KMS-11 (cell line): Measurements from ENCODE around the gene NDUFB3.
A peak's percentile ranks its signal among the peaks of the same experiment; 100 is the strongest.

ENCODE experiments used
- H2AFZ ChIP-seq: fragments of 200-600 bp; sonication (generic); 2 replicates; pipeline ENCODE4 v1.6.1; 2016; ENCODE audit warnings: antibody characterized with exemption, mixed run types, low read depth
- H3K27ac ChIP-seq: fragments of 200-600 bp; sonication (generic); 2 replicates; pipeline ENCODE4 v1.6.1; 2016; ENCODE audit warnings: mild to moderate bottlenecking, mixed run types
- H3K27me3 ChIP-seq: fragments of 200-600 bp; sonication (generic); 2 replicates; pipeline ENCODE4 v1.6.1; 2017; ENCODE audit warnings: mild to moderate bottlenecking, low read depth, mixed run types, moderate library complexity; ENCODE audit not compliant: insufficient read depth
- H3K36me3 ChIP-seq: fragments of 200-600 bp; sonication (generic); 2 replicates; pipeline ENCODE4 v1.6.1; 2017; ENCODE audit warnings: mild to moderate bottlenecking, mixed run types; ENCODE audit not compliant: insufficient read depth
- H3K4me1 ChIP-seq: fragments of 200-600 bp; sonication (generic); 2 replicates; pipeline ENCODE4 v1.6.1; 2016; ENCODE audit warnings: mild to moderate bottlenecking, low read depth, mixed run types; ENCODE audit not compliant: poor library complexity, severe bottlenecking
- H3K4me2 ChIP-seq: fragments of 200-600 bp; sonication (generic); 2 replicates; pipeline ENCODE4 v1.7.0; 2016; ENCODE audit warnings: mild to moderate bottlenecking, mixed run types
- H3K4me3 ChIP-seq: fragments of 200-600 bp; sonication (generic); IDR thresholded peaks from 2 replicates; pipeline ENCODE4 v1.6.1; 2017; ENCODE audit warnings: low read depth, low read length, mixed read lengths; ENCODE audit not compliant: insufficient read depth
- H3K79me2 ChIP-seq: fragments of 200-600 bp; sonication (generic); 2 replicates; pipeline ENCODE4 v1.6.1; 2016; ENCODE audit warnings: low read depth, mixed run types; ENCODE audit not compliant: insufficient read depth
- H3K9ac ChIP-seq: fragments of 200-600 bp; sonication (generic); 2 replicates; pipeline ENCODE4 v1.6.1; 2016; ENCODE audit warnings: mild to moderate bottlenecking, mixed run types
- H4K20me1 ChIP-seq: fragments of 200-600 bp; sonication (generic); 2 replicates; pipeline ENCODE4 v1.6.1; 2016; ENCODE audit warnings: mild to moderate bottlenecking, mixed run types; ENCODE audit not compliant: insufficient read depth
- TF ChIP-seq, protein P1 (sequence below): fragments of 200-600 bp; sonication (generic); conservative IDR thresholded peaks from 2 replicates; pipeline ENCODE4 v1.6.1; 2017; ENCODE audit warnings: low read depth, mild to moderate bottlenecking, antibody characterized with exemption, low read length, moderate library complexity, mixed read lengths

NDUFB3 gene

DNA sequence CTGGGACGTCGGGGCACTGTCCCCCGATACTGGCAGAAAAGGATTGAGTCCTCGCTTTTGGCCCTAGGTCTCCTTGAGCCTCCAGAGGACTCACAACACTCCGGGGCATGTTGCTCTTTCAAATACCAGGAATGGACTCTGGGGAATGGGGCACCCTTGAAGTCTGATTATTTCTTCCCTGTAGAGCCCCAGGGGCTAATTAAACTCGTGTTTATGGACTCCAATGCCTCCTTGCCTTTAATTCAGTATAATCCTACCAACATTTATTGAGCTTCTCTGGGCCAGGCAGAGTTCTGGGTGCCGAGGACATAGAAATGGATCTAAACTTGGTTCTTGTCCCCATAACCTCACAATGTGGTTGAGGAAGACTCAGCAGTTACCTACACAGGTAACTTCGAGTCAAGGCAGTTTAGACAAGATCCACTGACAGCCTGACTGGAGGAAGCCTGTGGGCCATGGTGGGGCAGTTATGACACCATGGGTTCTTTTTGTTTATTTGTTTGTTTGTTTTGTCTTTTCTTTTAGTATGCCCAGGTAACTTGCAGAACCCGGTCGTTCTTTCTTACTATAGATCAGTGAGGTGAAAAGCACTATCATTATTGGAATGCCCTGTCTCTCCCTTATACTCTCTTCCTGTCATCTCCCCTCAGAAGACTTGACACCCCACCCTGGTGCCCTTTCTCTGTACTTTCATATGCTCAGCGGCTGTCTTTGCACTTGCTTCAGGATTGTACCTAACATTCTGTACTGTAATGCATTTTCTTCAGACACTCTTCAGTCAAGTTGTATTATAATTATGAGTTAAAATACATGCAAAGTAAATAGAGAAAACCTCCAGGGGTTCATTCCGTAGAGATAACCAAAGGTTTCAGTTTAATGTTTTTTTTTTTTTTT is 47.4 kb downstream of the NDUFB3 start:
- Histone ChIP-seq H3K27ac (peak overlapping the region; percentile 98), H3K4me2 (peak overlapping the region; percentile 98), H3K79me2 (peaks cover 78% of the 10 kb centered on the region), H3K27me3 (no peaks in the 10 kb centered on the region), H4K20me1 (no peaks in the 10 kb centered on the region), H3K36me3 (no peaks in the 10 kb centered on the region), H3K9ac (peak overlapping the region; percentile 86), H2AFZ (no peak overlapping the region), H3K4me3 (peak overlapping the region; percentile 83), H3K4me1 (peaks cover 59% of the 10 kb centered on the region)
- TF ChIP-seq, protein P1, sequence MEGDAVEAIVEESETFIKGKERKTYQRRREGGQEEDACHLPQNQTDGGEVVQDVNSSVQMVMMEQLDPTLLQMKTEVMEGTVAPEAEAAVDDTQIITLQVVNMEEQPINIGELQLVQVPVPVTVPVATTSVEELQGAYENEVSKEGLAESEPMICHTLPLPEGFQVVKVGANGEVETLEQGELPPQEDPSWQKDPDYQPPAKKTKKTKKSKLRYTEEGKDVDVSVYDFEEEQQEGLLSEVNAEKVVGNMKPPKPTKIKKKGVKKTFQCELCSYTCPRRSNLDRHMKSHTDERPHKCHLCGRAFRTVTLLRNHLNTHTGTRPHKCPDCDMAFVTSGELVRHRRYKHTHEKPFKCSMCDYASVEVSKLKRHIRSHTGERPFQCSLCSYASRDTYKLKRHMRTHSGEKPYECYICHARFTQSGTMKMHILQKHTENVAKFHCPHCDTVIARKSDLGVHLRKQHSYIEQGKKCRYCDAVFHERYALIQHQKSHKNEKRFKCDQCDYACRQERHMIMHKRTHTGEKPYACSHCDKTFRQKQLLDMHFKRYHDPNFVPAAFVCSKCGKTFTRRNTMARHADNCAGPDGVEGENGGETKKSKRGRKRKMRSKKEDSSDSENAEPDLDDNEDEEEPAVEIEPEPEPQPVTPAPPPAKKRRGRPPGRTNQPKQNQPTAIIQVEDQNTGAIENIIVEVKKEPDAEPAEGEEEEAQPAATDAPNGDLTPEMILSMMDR: no peak

DNA sequence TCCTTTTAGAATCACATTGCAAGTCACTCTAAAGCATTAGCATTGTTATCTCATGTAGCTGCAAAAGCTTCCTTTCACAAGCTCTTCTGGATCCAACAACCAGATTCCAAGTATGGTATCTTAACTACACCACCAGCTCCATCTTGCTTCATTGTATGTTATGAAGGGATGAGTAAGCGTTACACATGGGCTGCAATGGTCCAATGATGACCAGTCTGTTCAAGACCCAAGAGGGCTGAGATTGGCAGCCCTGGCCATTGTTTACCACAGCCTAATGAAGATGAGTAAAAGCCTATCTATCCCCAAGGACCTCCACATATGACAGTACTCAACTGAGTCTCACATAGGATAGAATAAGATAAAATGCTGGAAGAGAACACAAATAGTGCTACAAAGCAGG is 50.5 kb downstream of the NDUFB3 start:
- Histone ChIP-seq H4K20me1 (no peaks in the 10 kb centered on the region), H3K27me3 (no peaks in the 10 kb centered on the region), H3K27ac (peak overlapping the region; percentile 98), H3K4me1 (peaks cover 67% of the 10 kb centered on the region), H3K79me2 (peaks cover 88% of the 10 kb centered on the region), H3K36me3 (no peaks in the 10 kb centered on the region), H2AFZ (no peak overlapping the region), H3K9ac (peak overlapping the region; percentile 86), H3K4me3 (no peak overlapping the region), H3K4me2 (peak overlapping the region; percentile 98)
- TF ChIP-seq, protein P1: no peak

DNA sequence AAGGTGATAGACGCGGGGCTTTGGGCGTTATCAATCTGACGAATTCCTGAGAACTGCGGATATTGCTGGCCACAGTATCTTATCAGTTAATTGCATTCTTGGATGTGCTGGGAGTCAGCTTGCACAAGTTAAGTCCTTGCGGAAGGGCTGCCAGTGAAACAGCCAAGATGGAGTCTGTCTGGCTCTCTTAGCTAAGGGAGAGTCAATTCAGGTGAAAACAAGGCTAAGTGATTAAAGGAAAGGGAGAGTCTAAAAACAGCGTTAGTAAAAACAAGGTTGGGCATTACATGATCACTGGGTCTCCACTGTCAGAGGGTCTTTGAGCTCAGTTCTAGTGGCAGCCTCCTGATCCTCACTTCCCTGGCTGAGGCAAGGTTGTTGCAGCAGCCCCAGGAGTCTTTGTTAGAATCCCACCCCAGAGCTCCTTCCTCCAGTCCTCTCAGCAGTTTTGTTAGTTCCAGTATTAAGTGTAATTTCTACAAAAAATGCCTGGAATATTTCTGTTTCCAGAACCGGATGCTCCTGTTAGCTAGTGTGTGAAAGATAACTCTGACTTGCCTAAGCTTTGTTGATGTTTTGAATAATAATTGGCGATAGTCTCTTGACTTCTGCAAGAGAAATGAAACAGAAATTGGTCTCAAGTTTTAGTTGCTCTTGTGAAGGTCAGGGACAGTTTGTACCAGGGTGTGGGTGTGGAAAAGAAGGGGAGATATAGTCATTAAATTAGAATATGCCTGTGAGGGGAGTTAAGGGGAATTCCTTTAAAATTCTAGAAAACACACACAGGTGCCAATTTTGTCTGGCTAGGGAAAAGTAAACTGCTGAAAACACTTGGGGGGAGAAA is 54.7 kb downstream of the NDUFB3 start:
- no peaks in the 10 kb centered on the region for H3K27me3 ChIP-seq
- H3K36me3 ChIP-seq: no peaks in the 10 kb centered on the region
- peak overlapping the region; percentile 98 for H3K4me2 ChIP-seq
- no peak overlapping the region for H2AFZ ChIP-seq
- H3K79me2 ChIP-seq: peaks cover 92% of the 10 kb centered on the region
- no peak overlapping the region for H3K4me3 ChIP-seq
- no peaks in the 10 kb centered on the region for H4K20me1 ChIP-seq
- peak overlapping the region; percentile 86 for H3K9ac ChIP-seq
- TF ChIP-seq, protein P1: no peak
- peaks cover 93% of the 10 kb centered on the region for H3K4me1 ChIP-seq
- H3K27ac ChIP-seq: peak overlapping the region; percentile 98

DNA sequence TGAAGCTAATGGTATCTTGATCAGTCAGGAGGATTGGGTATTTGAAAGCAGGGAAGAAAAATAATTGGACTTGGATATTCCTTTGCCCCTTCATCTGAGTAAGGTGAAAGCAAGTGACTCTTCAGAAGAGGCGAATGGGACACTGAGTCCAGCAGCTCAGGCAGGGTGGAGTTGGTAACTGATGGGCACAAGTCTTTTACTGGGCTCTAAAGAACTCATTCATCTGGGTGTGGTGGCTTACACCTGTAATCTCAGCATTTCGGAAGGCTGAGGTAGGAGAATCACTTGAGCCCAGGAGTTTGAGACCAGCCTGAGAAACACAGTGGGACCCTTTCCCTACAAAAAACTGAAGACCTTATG is 55.3 kb downstream of the NDUFB3 start:
- peak overlapping the region; percentile 86 for H3K9ac ChIP-seq
- H3K4me3 ChIP-seq: no peak overlapping the region
- TF ChIP-seq, protein P1: no peak
- H3K4me2 ChIP-seq: peak overlapping the region; percentile 98
- H4K20me1 ChIP-seq: no peaks in the 10 kb centered on the region
- H3K27me3 ChIP-seq: no peaks in the 10 kb centered on the region
- H3K4me1 ChIP-seq: peaks cover 93% of the 10 kb centered on the region
- H3K79me2 ChIP-seq: peaks cover 92% of the 10 kb centered on the region
- no peak overlapping the region for H2AFZ ChIP-seq
- peak overlapping the region; percentile 98 for H3K27ac ChIP-seq
- H3K36me3 ChIP-seq: no peaks in the 10 kb centered on the region
